Measurements from ENCODE around the gene ST3GAL5.

ST3GAL5 gene

DNA sequence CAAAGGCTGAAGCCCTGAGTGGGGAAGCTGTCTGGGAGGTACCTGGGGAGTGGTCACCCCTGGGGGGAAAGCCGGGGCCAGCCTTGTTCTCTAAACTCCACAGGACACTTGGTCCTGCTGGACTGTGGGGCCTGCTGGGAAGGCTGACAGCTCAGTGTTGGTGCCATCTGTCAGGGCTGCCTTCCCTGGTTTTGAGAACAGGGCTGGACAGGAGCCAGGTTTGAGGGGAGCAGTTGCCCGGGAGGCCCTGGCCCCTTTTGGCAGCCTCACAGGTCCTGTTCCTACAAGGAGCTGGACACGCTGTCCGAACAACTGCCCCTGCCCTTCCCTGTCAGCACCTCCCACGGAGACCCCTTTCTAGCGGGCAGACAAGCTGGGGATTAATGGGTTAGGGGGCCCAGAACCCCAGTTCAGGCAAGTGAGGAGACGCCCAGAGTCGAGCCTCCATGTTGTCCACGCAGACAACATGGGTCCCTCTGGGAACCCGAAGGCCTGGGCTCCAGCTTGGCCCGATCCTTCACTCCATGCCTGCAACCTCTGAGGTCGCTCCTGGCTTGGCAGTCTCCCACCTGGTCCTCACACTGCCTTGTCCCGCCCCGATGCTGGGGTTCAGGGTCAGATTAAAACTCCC lies 94.2 kb downstream of the ST3GAL5 start:
- TF ChIP-seq, protein P1, sequence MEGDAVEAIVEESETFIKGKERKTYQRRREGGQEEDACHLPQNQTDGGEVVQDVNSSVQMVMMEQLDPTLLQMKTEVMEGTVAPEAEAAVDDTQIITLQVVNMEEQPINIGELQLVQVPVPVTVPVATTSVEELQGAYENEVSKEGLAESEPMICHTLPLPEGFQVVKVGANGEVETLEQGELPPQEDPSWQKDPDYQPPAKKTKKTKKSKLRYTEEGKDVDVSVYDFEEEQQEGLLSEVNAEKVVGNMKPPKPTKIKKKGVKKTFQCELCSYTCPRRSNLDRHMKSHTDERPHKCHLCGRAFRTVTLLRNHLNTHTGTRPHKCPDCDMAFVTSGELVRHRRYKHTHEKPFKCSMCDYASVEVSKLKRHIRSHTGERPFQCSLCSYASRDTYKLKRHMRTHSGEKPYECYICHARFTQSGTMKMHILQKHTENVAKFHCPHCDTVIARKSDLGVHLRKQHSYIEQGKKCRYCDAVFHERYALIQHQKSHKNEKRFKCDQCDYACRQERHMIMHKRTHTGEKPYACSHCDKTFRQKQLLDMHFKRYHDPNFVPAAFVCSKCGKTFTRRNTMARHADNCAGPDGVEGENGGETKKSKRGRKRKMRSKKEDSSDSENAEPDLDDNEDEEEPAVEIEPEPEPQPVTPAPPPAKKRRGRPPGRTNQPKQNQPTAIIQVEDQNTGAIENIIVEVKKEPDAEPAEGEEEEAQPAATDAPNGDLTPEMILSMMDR (IDR thresholded peaks at IDR 0.05; ENCODE audit: control extremely low read depth, extremely low read depth, low read depth, missing control alignments): no peak
- ChIA-PET CTCF (interaction anchor here (0.7 to 1.8 kb wide), 3 partner anchors 20 to 286 kb away, joined by 3 to 11 read pairs (median 4); no protein-coding TSS in a partner anchor), POLR2A (no interaction called here)
- no peak for DNase-seq (ENCODE audit: extremely low spot score)

DNA sequence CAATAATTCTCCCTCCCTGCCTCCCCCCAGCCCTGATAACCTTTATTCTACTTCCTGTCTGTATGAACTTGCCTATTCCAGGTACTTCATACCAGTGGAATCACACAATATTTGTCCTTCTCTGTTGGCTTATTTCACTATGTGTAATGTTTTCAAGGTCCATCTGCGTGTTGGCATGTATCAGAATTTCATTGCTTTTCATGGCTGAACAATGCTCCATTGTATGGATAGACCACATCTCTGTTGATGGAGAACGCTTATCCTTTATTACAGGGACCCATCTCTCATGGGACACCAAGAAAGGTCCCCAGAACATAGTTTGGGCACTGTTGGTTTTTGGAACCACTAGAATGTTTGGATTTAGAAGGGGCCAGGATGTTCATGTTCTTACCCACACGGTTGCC lies 94.8 kb downstream of the ST3GAL5 start:
- POLR2A ChIA-PET: no interaction called here
- DNase-seq (ENCODE audit: extremely low spot score): no peak
- CTCF ChIA-PET: interaction anchor here (1.8 kb wide), 1 partner anchor 20 kb away, joined by 11 read pairs; no protein-coding TSS in a partner anchor
- TF ChIP-seq, protein P1 (IDR thresholded peaks at IDR 0.05; ENCODE audit: control extremely low read depth, extremely low read depth, low read depth, missing control alignments): no peak

DNA sequence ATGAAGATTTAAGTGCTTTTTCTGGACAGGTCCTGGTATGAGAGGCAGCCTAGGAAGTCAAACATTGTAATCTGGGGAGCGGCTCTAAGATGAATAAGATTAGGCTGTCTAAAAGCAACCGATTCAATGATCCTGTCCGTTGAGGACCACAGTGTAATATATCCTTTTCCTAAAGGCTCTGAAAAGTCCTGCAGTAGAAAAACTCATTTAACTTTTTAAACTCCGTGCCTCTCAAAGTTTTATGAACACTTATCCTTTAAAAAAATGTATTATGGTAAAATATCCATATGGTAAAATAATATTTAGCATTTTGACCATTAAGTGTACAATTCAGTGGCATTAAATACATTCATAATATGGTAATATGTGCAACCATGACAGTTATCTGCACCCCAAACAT lies 95.2 kb downstream of the ST3GAL5 start:
- DNase-seq (ENCODE audit: extremely low spot score): no peak
- ChIA-PET CTCF (interaction anchor here (1.8 kb wide), 1 partner anchor 21 kb away, joined by 11 read pairs; no protein-coding TSS in a partner anchor), POLR2A (no interaction called here)
- TF ChIP-seq, protein P1 (IDR thresholded peaks at IDR 0.05; ENCODE audit: control extremely low read depth, extremely low read depth, low read depth, missing control alignments): no peak

DNA sequence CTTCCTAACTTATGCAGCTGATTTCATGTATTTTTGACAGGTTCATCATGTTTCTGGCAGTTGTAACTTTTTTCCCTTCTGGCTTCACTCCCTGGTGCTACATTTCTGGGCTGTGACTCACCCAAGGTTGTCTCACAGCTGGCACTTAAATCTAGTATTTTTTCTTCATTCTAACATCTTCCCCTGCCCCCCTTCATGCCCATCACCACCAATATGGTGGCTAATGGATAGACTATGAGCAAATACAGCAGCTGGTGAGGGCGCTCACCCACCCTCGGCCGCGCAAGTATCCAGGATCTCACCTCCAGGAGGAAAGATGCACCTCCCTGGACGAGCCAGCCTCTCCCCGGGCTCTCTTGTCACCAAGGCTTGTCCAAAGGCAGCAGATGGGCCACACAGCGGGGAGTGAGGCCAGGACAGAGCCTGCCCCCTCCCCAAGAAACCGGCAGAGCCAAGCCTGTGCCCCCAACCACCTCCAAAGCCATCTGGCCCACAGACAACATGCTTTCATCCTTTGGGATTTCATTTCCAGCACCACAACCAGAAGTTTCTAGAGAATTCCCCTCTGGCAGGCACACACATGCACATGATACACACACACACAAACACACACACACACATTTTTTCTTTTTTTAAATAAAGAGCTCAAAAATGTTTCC lies 95.9 kb downstream of the ST3GAL5 start:
- TF ChIP-seq, protein P1 (IDR thresholded peaks at IDR 0.05; ENCODE audit: control extremely low read depth, extremely low read depth, low read depth, missing control alignments): no peak
- no peak for DNase-seq (ENCODE audit: extremely low spot score)
- CTCF ChIA-PET: no interaction called here
- POLR2A ChIA-PET: no interaction called here

DNA sequence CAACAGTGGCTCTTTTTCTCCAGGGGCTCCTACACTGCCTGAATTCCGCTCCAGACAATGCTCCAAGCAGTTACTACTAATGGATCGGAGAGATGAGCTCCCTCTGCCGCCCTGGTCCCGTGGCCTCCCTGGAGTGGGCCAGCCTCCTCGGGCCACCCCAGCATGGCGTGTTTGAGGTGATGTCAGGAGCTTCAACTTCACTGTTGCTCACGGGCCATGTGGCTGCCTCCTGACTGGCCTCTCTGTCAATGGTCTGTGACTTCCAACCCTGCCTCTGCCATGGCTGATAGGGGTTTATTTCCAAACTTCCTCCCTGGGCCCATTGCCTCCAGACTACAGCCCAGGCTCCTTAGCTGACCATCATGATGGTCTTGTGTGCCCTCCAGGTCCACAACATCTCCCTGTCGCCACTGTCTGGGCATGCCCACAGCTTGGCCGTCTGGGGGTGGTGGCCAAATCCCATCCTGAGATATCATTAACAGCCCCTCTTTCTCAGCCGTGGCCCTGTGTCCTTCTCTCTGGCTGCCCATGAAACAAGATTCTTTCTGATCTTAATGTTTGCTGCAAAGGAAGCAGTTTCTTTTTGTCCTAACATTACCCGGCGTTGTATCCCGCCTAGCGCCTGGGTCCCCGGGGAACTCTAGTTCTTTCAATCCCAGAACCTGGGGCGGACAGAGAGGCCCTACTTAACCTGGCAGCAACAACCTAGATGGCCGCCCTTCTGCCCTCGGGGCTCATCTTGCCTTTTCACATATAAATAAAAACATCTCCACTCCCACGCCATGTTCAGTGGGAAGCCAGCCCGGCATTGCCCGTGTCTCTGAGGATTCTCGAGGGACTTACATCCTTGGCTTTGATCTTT lies 96.9 kb downstream of the ST3GAL5 start:
- ChIA-PET POLR2A (no interaction called here), CTCF (interaction anchor here (1.6 kb wide), 1 partner anchor 35 kb away, joined by 5 read pairs; no protein-coding TSS in a partner anchor)
- no peak for DNase-seq (ENCODE audit: extremely low spot score)
- TF ChIP-seq, protein P1 (IDR thresholded peaks at IDR 0.05; ENCODE audit: control extremely low read depth, extremely low read depth, low read depth, missing control alignments): no peak

DNA sequence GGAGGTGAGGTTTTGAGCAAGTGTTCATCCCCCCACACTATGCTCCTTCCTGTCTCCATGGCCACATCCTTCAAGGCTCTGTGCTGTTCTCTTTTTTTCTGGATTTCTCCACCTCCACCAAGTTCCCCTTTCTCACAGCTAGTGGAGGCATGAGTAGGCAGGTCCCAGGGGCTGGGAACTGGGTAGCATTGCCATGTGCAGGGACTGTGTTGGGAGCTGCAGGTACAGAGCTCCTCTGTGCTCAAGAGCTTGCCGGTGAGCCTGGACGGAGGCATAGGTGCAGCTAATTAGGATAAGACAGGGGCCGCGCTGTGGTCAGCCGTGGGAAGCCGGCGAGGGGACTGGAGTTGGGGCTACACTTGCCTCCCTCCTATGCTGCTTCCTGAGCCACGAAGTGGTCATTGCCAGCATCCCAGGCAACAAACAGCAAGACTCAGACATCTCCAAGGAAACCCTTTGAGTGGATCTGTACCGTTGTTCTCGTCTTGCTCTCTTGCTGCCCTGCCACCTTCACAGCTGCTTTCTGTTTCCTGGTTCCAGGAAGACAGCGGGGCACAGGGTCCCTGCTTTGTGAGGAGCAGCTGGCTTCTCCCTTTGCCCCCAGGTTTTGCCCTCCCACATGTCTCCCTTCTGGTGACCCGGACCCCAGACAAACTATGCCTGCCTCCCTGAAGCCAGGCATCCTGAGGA lies 98.1 kb downstream of the ST3GAL5 start:
- DNase-seq (ENCODE audit: extremely low spot score): no peak
- CTCF ChIA-PET: interaction anchor here (1.1 to 2.0 kb wide), 4 partner anchors 24 to 40 kb away, joined by 3 to 8 read pairs (median 4); no protein-coding TSS in a partner anchor
- POLR2A ChIA-PET: no interaction called here
- TF ChIP-seq, protein P1 (IDR thresholded peaks at IDR 0.05; ENCODE audit: control extremely low read depth, extremely low read depth, low read depth, missing control alignments): no peak
